Small intestine (tissue), 7 donors: ENCODE data around the gene STK10. TPM values are rescaled to one million over a fixed set of nuclear protein-coding genes. Genes with fewer than 3 reads are reported as not detected.

Source experiments
- DNase-seq, 2 donors: peaks; one replicate each; pipeline versions ENCODE4 v3.0.0 to v3.0.0-alpha.2; 2013
- FAIRE-seq: peaks from 2 replicates; lab custom pipeline; 2012; peaks lifted over from hg19 to GRCh38; lab: Jason Lieb, UNC
- H3K27ac ChIP-seq, 3 donors: one replicate each; pipeline ENCODE4 v1.5.1; 2013; ENCODE audit warnings: low read length in 2 of 3, mild to moderate bottlenecking in 2 of 3, control low read depth in 1 of 3, inconsistent platforms in 1 of 3, low read depth in 1 of 3, moderate library complexity in 1 of 3
- H3K27me3 ChIP-seq, 3 donors: one replicate each; pipeline ENCODE4 v1.6.1; 2013; ENCODE audit warnings: low read length in 3 of 3, inconsistent platforms in 1 of 3; ENCODE audit not compliant: control insufficient read depth in 3 of 3, insufficient read depth in 3 of 3
- H3K36me3 ChIP-seq, 3 donors: one replicate each; pipeline ENCODE4 v1.6.1; 2013; ENCODE audit warnings: low read length in 3 of 3, inconsistent platforms in 1 of 3, low read depth in 1 of 3, mild to moderate bottlenecking in 1 of 3, moderate library complexity in 1 of 3; ENCODE audit not compliant: control insufficient read depth in 3 of 3, insufficient read depth in 2 of 3
- H3K4me1 ChIP-seq, 3 donors: one replicate each; pipeline ENCODE4 v1.6.1; 2013; ENCODE audit warnings: low read length in 2 of 3, inconsistent platforms in 1 of 3, low read depth in 1 of 3, mild to moderate bottlenecking in 1 of 3, moderate library complexity in 1 of 3; ENCODE audit not compliant: control insufficient read depth in 3 of 3, insufficient read depth in 2 of 3
- H3K4me3 ChIP-seq, 3 donors: one replicate each; pipeline ENCODE4 v1.5.1; 2013; ENCODE audit warnings: low read length in 3 of 3, control low read depth in 1 of 3, inconsistent platforms in 1 of 3, low read depth in 1 of 3, mild to moderate bottlenecking in 1 of 3, moderate library complexity in 1 of 3
- H3K9me3 ChIP-seq, 2 donors: one replicate each; pipeline ENCODE4 v1.6.1; 2013; ENCODE audit warnings: low read depth in 1 of 2, low read length in 1 of 2; ENCODE audit not compliant: control insufficient read depth in 2 of 2, insufficient read depth in 1 of 2
- WGBS, 3 donors: extraction: QIAGEN DNeasy Blood & Tissue Kit; methylation state at CpG; one replicate each; pipeline ENCODE4 v1.1.7; 2013; 5-methylcytosine and 5-hydroxymethylcytosine counted together
- polyA plus RNA-seq, 4 donors: library from polyadenylated mRNA; stranded (reverse) in 3 of 4; unstranded in 1 of 4; fragments of 200-250 nt in 3 of 4; fragments of 120-200 nt in 1 of 4; gene quantifications; one replicate each; pipeline versions ENCODE4 v1.2.1 to v1.2.3, GENCODE V29; 2013
- donor health status: healthy with polysubstance abuse.
- donor health status: control.
- donor health status: control.
- donor health status: Bipolar disorder and iron deficiency.
- donor health status: healthy.

The STK10 gene
- polyA plus RNA-seq, 4 donors: 7.4 to 10.5 (median 9.1) TPM

GRCh38 chr5:172077664-172078425, 110.2 kb downstream of the STK10 start:
- Histone ChIP-seq H3K27me3 (no peaks in the 10 kb centered on the region), H3K9me3 (no peaks in the 10 kb centered on the region), H3K27ac (no peak overlapping the region), H3K4me1 (peaks cover 0 to 8% (median 0%) of the 10 kb centered on the region in 3 donors), H3K36me3 (peaks cover 0 to 20% (median 3%) of the 10 kb centered on the region in 3 donors), H3K4me3 (no peak overlapping the region)
- WGBS, 3 donors: 38 to 70% (median 43%) methylated on average over 9 of the region's 9 CpGs
- DNase-seq (peak; percentile 56 to 92), FAIRE-seq (no peak)

- FAIRE-seq: no peak
- Histone ChIP-seq H3K36me3 (peaks cover 0 to 12% (median 3%) of the 10 kb centered on the region in 3 donors), H3K4me3 (no peak overlapping the region), H3K27me3 (no peaks in the 10 kb centered on the region), H3K9me3 (no peaks in the 10 kb centered on the region), H3K4me1 (peaks cover 0 to 8% (median 0%) of the 10 kb centered on the region in 3 donors), H3K27ac (no peak overlapping the region)
- WGBS, 3 donors: 64 to 76% (median 75%) methylated on average over 10 of the region's 10 CpGs
- no peak for DNase-seq
These were observed 111.2 kb downstream of the STK10 start for GRCh38 chr5:172076761-172077244.

- H3K9me3 ChIP-seq: no peaks in the 10 kb centered on the region
- WGBS, 3 donors: 96 to 100% (median 98%) methylated on average over 4 of the region's 4 CpGs
- no peak overlapping the region for H3K4me3 ChIP-seq
- FAIRE-seq: no peak
- H3K27me3 ChIP-seq: no peaks in the 10 kb centered on the region
- DNase-seq: no peak
- peaks cover 0 to 7% (median 3%) of the 10 kb centered on the region in 3 donors for H3K36me3 ChIP-seq
- peaks cover 0 to 8% (median 0%) of the 10 kb centered on the region in 3 donors for H3K4me1 ChIP-seq
- no peak overlapping the region for H3K27ac ChIP-seq
These were observed 112.4 kb downstream of the STK10 start for GRCh38 chr5:172075656-172076055.

GRCh38 chr5:172074896-172075295, 113.1 kb downstream of the STK10 start:
- 91 to 98% (median 97%) methylated on average over 3 of the region's 3 CpGs for WGBS, 3 donors
- no peak for FAIRE-seq

GRCh38 chr5:172071309-172071875, 116.6 kb downstream of the STK10 start:
- no peak for DNase-seq
- no peak for FAIRE-seq
- H3K4me3 ChIP-seq: no peak overlapping the region
- no peaks in the 10 kb centered on the region for H3K4me1 ChIP-seq
- H3K27ac ChIP-seq: no peak overlapping the region
- no peaks in the 10 kb centered on the region for H3K27me3 ChIP-seq
- 82 to 92% (median 88%) methylated on average over 3 of the region's 3 CpGs for WGBS, 3 donors
- peaks cover 0 to 3% (median 3%) of the 10 kb centered on the region in 3 donors for H3K36me3 ChIP-seq
- no peaks in the 10 kb centered on the region for H3K9me3 ChIP-seq

More at GRCh38 chr5:172074896-172075295, 113.1 kb downstream of the STK10 start:
- H3K27ac ChIP-seq: no peak overlapping the region
- no peak overlapping the region for H3K4me3 ChIP-seq
- H3K4me1 ChIP-seq: peaks cover 0 to 8% (median 0%) of the 10 kb centered on the region in 3 donors
- no peaks in the 10 kb centered on the region for H3K27me3 ChIP-seq
- H3K9me3 ChIP-seq: no peaks in the 10 kb centered on the region
- H3K36me3 ChIP-seq: peaks cover 0 to 7% (median 3%) of the 10 kb centered on the region in 3 donors
- no peak for DNase-seq

GRCh38 chr5:172065431-172066065, 122.5 kb downstream of the STK10 start:
- FAIRE-seq (no peak), DNase-seq (no peak)
- Histone ChIP-seq H3K36me3 (peaks cover 3 to 15% (median 14%) of the 10 kb centered on the region in 3 donors), H3K9me3 (no peaks in the 10 kb centered on the region), H3K27ac (peak overlapping the region in 1 of 3 donors; percentile 32), H3K4me3 (no peak overlapping the region), H3K27me3 (no peaks in the 10 kb centered on the region), H3K4me1 (no peaks in the 10 kb centered on the region)
- WGBS, 3 donors: 85 to 92% (median 87%) methylated on average over 7 of the region's 7 CpGs

- H3K27me3 ChIP-seq: no peaks in the 10 kb centered on the region
- peaks cover 3 to 15% (median 15%) of the 10 kb centered on the region in 3 donors for H3K36me3 ChIP-seq
- no peak overlapping the region for H3K27ac ChIP-seq
- H3K4me3 ChIP-seq: no peak overlapping the region
- FAIRE-seq (no peak), DNase-seq (no peak)
- H3K9me3 ChIP-seq: no peaks in the 10 kb centered on the region
- no peaks in the 10 kb centered on the region for H3K4me1 ChIP-seq
- WGBS, 3 donors: 93 to 96% (median 95%) methylated on average over 9 of the region's 9 CpGs
These were observed 123.3 kb downstream of the STK10 start for GRCh38 chr5:172064766-172065165.

GRCh38 chr5:172064358-172064757, 123.7 kb downstream of the STK10 start:
- H3K4me3 ChIP-seq: no peak overlapping the region
- WGBS, 3 donors: 89 to 95% (median 93%) methylated on average over 5 of the region's 5 CpGs
- H3K27ac ChIP-seq: no peak overlapping the region
- peaks cover 3 to 19% (median 15%) of the 10 kb centered on the region in 3 donors for H3K36me3 ChIP-seq
- no peaks in the 10 kb centered on the region for H3K4me1 ChIP-seq
- FAIRE-seq (no peak), DNase-seq (no peak)
- no peaks in the 10 kb centered on the region for H3K27me3 ChIP-seq
- H3K9me3 ChIP-seq: no peaks in the 10 kb centered on the region
